ENCODE measurements around the gene HHIPL2. TPM values are rescaled to one million over a fixed set of nuclear protein-coding genes. Genes with fewer than 3 reads are reported as not detected.
"Not testable (repeated sequence)": the region's sequence is repeated elsewhere in the genome, so short reads cannot be mapped to it uniquely, and the experiment has no call there.

Gene HHIPL2
- total RNA-seq, 1 donor from 2014 or later: 1.3 TPM

DNA sequence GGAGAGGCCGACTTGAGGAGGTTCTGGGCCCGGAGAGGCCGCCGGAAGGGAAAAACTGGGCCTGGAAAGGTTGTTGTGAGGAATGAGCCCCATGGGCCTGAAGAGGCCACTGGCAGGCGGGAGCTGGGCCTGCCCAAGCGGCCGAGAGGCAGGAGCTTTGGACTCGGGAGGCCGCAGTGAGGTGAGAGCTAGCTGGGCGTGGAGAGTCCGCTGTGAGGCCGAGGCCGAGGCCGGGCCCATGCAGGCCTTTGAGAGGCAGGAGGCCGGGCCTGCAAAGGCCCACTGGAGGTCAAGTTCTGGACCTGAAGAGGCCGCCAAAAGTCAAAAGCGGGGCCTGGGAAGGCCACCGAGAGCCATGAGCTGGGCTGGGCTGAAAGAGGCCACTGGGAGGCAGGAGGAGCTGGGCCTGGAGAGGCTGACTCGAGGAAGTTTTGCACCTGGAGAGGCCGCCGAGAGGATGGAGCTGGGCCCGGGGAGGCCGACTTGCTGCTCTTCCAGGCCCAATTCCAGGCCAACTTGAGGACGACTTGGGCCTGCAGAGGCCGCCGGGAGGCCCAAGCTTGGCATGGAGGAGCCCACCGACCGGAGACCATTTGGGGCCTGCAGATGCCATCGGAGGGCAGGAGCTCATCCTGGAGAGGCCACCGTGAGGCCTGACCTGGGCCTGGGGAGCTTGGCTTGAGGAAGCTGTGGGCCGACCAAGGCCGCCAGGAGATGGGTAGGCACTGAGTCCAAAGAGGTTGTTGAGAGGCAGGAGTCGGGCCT lies 74.9 kb downstream of the HHIPL2 start:
- H3K27me3 Mint-ChIP-seq (ENCODE audit: low read depth); H3K4me3 Mint-ChIP-seq; H3K4me1 Mint-ChIP-seq; H3K27ac Mint-ChIP-seq; H3K36me3 Mint-ChIP-seq; H3K9me3 Mint-ChIP-seq; DNase-seq (ENCODE audit: low spot score in 2 of 2, unreplicated experiment in 2 of 2): not testable (repeated sequence)

Other genes with a start within 250 kb of the HHIPL2 start
- 13.9 to 15.6 TPM (median 14.2 TPM) in 3 replicates for gene TAF1A, start 41.8 kb upstream of the HHIPL2 start, total RNA-seq
- 70.0 to 74.3 TPM (median 72.9 TPM) in 3 replicates for gene MIA3, start 70.0 kb upstream of the HHIPL2 start, total RNA-seq
- gene AIDA, start 164.4 kb upstream of the HHIPL2 start, total RNA-seq: 38.6 to 39.4 TPM (median 39.0 TPM) in 3 replicates
- 31.3 to 34.4 TPM (median 31.9 TPM) in 3 replicates for gene BROX, start 164.5 kb upstream of the HHIPL2 start, total RNA-seq
- not detected in 3 replicates for gene FAM177B, start 189.1 kb upstream of the HHIPL2 start, total RNA-seq